HepG2 (cell line): ENCODE results near the gene COQ7. TPM values are rescaled to one million over a fixed set of nuclear protein-coding genes. Genes with fewer than 3 reads are reported as not detected.

Experiments
- AGO2 ChIP-seq: fragments of 200-400 bp; formaldehyde crosslinking; optimal IDR thresholded peaks from 2 replicates; pipeline ENCODE3; 2017; ENCODE audit warnings: mild to moderate bottlenecking, low read depth, low read length, moderate library complexity
- ATF6 ChIP-seq: sonication (generic); formaldehyde crosslinking; conservative IDR thresholded peaks from 2 replicates; pipeline ENCODE4 v1.4.0; 2020; ENCODE audit warnings: missing genetic modification reagents
- E2F5 ChIP-seq: sonication (generic); formaldehyde crosslinking; conservative IDR thresholded peaks from 2 replicates; pipeline ENCODE4 v1.4.0; 2020; ENCODE audit warnings: missing genetic modification reagents
- ELF1 ChIP-seq: sonication (generic); formaldehyde crosslinking; IDR thresholded peaks from 2 replicates; pipeline ENCODE4 v1.4.0; 2020; ENCODE audit warnings: missing genetic modification reagents
- KDM5B ChIP-seq: sonication (generic); formaldehyde crosslinking; IDR thresholded peaks from 2 replicates; pipeline ENCODE4 v1.4.0; 2020; ENCODE audit warnings: missing genetic modification reagents, mild to moderate bottlenecking, borderline replicate concordance
- KMT2A ChIP-seq: sonication (generic); formaldehyde crosslinking; IDR thresholded peaks from 2 replicates; pipeline ENCODE4 v1.4.0; 2020; ENCODE audit warnings: missing genetic modification reagents
- MAZ ChIP-seq, 2 experiments: sonication (generic) in 1 of 2; formaldehyde crosslinking in 1 of 2; IDR thresholded peaks; 2 replicates each; pipeline versions ENCODE4 v1.5.0 to v1.6.1; 2012 to 2020; ENCODE audit warnings: low read depth in 2 of 2, mild to moderate bottlenecking in 2 of 2, borderline replicate concordance in 1 of 2, improper control_type of control experiment in 1 of 2, low read length in 1 of 2, missing genetic modification reagents in 1 of 2, moderate library complexity in 1 of 2
- MXI1 ChIP-seq: IDR thresholded peaks from 3 replicates; pipeline ENCODE4 v1.6.1; 2012; ENCODE audit warnings: low read depth, low read length, inconsistent platforms, borderline replicate concordance
- NFKBIZ ChIP-seq: IDR thresholded peaks from 2 replicates; pipeline ENCODE4 v1.6.1; 2018; ENCODE audit warnings: missing genetic modification reagents, missing compliant biosample characterization
- RBFOX2 ChIP-seq: fragments of 200-400 bp; formaldehyde crosslinking; IDR thresholded peaks from 2 replicates; pipeline ENCODE4 v1.6.1; 2017; ENCODE audit warnings: low read depth, mild to moderate bottlenecking, low read length
- SIX1 ChIP-seq: sonication (generic); formaldehyde crosslinking; IDR thresholded peaks from 2 replicates; pipeline ENCODE4 v1.4.0; 2020; ENCODE audit warnings: missing genetic modification reagents, borderline replicate concordance
- SMC3 ChIP-seq: IDR thresholded peaks from 2 replicates; pipeline ENCODE4 v1.6.1; 2011; ENCODE audit warnings: low read length, improper control_type of control experiment
- ZFP62 ChIP-seq: sonication (generic); formaldehyde crosslinking; IDR thresholded peaks from 2 replicates; pipeline ENCODE4 v1.4.0; 2020; ENCODE audit warnings: missing genetic modification reagents
- ZFP82 ChIP-seq: sonication (generic); formaldehyde crosslinking; IDR thresholded peaks from 2 replicates; pipeline ENCODE4 v1.5.1; 2020; ENCODE audit warnings: mild to moderate bottlenecking, missing genetic modification reagents, borderline replicate concordance
- ZNF782 ChIP-seq: sonication (generic); formaldehyde crosslinking; IDR thresholded peaks from 2 replicates; pipeline ENCODE4 v1.4.0; 2020; ENCODE audit warnings: missing genetic modification reagents, mild to moderate bottlenecking, borderline replicate concordance
- ZUFSP ChIP-seq: sonication (generic); formaldehyde crosslinking; IDR thresholded peaks from 2 replicates; pipeline ENCODE4 v1.9.0; 2021; ENCODE audit warnings: missing genetic modification reagents, mild to moderate bottlenecking, borderline replicate concordance
- polyA plus RNA-seq, 8 experiments: library from polyadenylated mRNA; depleted of rRNA in 3 of 8; stranded (reverse) in 7 of 8; unstranded in 1 of 8; fragments of >200 nt; fragmentation: Illumina TruSeq in 4 of 8; extraction: Trizol in 4 of 8; gene quantifications; 2 replicates each; pipeline versions ENCODE4 v1.2.1 to v1.2.3, GENCODE V29; 2011 to 2016; ENCODE audit warnings: low read depth in 4 of 8, missing spikeins in 1 of 8, mixed read lengths in 1 of 8; ENCODE audit not compliant: insufficient read depth in 1 of 8
- total RNA-seq, 5 experiments: library from RNA; depleted of rRNA; stranded (reverse); fragments of >200 nt; fragmentation: Illumina TruSeq; extraction: Trizol; gene quantifications; 2 replicates each; pipeline ENCODE4 v1.2.3, GENCODE V29; 2016; ENCODE audit warnings: low read depth in 1 of 5

COQ7 gene
- total and polyA plus RNA-seq, 2 of the 13 experiments (the other 11 are each of a cell fraction or from before 2014, with no cell fraction given), result 20.1 to 45.7 TPM

GRCh38 chr16:19093631-19094541, 26.5 kb downstream of the COQ7 start (continued):
- TF ChIP-seq E2F5 (CRISPR knock-in tag), result no peak
- no peak for TF ChIP-seq NFKBIZ (CRISPR knock-in tag)
- no peak for TF ChIP-seq AGO2
- no peak for TF ChIP-seq ATF6
- TF ChIP-seq ZFP62 (CRISPR knock-in tag), result 0 out of 2 replicates have a peak, but pooled peaks have one; percentile 30
- no peak for TF ChIP-seq MXI1
- no peak for TF ChIP-seq ZNF782 (CRISPR knock-in tag)
- peak; percentile 27; the same call in 1 of the 2 replicates for TF ChIP-seq MAZ (IDR thresholded peaks at IDR 0.05; ENCODE audit: borderline replicate concordance, low read depth, low read length)
- TF ChIP-seq MAZ (CRISPR knock-in tag; IDR thresholded peaks at IDR 0.05; ENCODE audit: low read depth), result no peak; the same call in 1 of the 2 replicates
- no peak for TF ChIP-seq ZUFSP (CRISPR knock-in tag)
- no peak for TF ChIP-seq ELF1
- peak; percentile 32; the same call in 1 of the 2 replicates for TF ChIP-seq SIX1 (CRISPR knock-in tag)
- peak; percentile 63; the same call in 1 of the 2 replicates for TF ChIP-seq KDM5B (CRISPR knock-in tag)
- no peak for TF ChIP-seq SMC3
- no peak for TF ChIP-seq KMT2A (CRISPR knock-in tag)
- no peak for TF ChIP-seq ZFP82
- TF ChIP-seq RBFOX2, result peak; percentile 25; the same call in 1 of the 2 replicates
